ENCODE data around the gene RNF225. TPM values are rescaled to one million over a fixed set of nuclear protein-coding genes. Genes with fewer than 3 reads are reported as not detected.
"Not testable (repeated sequence)": the region's sequence is repeated elsewhere in the genome, so short reads cannot be mapped to it uniquely, and the experiment has no call there.

RNF225 gene
- total RNA-seq, result not detected
- not detected for polyA plus RNA-seq

- no peaks in the 10 kb centered on the region for H3K27me3 ChIP-seq
- peaks cover under 1 to 6% (median 6%) of the 10 kb centered on the region in 3 donors for H3K4me1 ChIP-seq
- intact Hi-C loops (cut with DNase I), result no loop called here
- peaks cover 4 to 28% (median 24%) of the 10 kb centered on the region in 3 donors for H3K36me3 ChIP-seq
- WGBS, 2 donors, result 32 to 35% methylated on average over 21 of the region's 21 CpGs
- no peak within 1 kb of the TSS for H3K27ac ChIP-seq
- ATAC-seq (peak; percentile 33 to 79 (median 58)), DNase-seq (peak in 4 of 6 donors; percentile 27 to 83 (median 60)), FAIRE-seq (no peak)
- no peaks in the 10 kb centered on the region for H3K9me3 ChIP-seq
- TF ChIP-seq CTCF (IDR thresholded peaks at IDR 0.05), result no peak
- no peak within 1 kb of the TSS for H3K4me3 ChIP-seq
These were observed at the start of gene RNF225 for GRCh38 chr19:58395220-58395978. Gene RNF225 (plus strand): TSS chr19:58395656. CDS start chr19:58396090, 434 bp downstream.

- H3K4me3 ChIP-seq, result peak overlapping the region; percentile 10 to 49 (median 40)
- no peaks in the 10 kb centered on the region for H3K4me1 ChIP-seq
- no peaks in the 10 kb centered on the region for H3K9me3 ChIP-seq
- peaks cover 0 to 13% (median 0%) of the 10 kb centered on the region in 4 donors for H3K27me3 ChIP-seq
- TF ChIP-seq CTCF (IDR thresholded peaks at IDR 0.05), result no peak
- peak; percentile 83 to 98 (median 94) for ATAC-seq
- peak in 4 of 6 donors; percentile 49 to 80 (median 64) for DNase-seq
- FAIRE-seq, result no peak
- 3 to 6% methylated on average over 58 to 82 of the region's 82 CpGs for WGBS, 2 donors
- peak overlapping the region in 3 of 4 donors; percentile 34 to 50 (median 38) for H3K27ac ChIP-seq
- no peaks in the 10 kb centered on the region for H3K36me3 ChIP-seq
- intact Hi-C loops (cut with DNase I), result no loop called here
These were observed 48.2 kb upstream of the RNF225 start for GRCh38 chr19:58346961-58347929.

DNA sequence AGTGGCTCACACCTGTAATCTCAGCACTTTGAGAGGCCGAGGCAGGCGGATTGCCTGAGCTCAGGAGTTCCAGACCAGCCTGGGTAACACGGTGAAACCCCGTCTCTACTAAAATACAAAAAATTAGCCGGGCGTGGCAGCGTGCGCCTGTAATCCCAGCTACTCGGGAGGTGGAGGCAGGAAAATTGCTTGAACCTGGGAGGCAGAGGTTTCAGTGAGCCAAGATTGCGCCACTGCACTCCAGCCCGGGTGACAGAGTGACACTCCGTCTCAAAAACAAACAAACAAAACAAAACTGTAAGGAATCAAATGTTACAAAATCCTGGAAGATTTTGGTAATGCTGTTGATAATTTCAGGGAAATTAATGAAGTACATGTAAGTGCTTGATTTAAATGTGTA is 47.4 kb upstream of the RNF225 start:
- H3K27ac ChIP-seq; intact Hi-C loops (cut with DNase I): not testable (repeated sequence)
- WGBS, 2 donors, result 9 to 21% methylated on average over 12 of the region's 12 CpGs

DNA sequence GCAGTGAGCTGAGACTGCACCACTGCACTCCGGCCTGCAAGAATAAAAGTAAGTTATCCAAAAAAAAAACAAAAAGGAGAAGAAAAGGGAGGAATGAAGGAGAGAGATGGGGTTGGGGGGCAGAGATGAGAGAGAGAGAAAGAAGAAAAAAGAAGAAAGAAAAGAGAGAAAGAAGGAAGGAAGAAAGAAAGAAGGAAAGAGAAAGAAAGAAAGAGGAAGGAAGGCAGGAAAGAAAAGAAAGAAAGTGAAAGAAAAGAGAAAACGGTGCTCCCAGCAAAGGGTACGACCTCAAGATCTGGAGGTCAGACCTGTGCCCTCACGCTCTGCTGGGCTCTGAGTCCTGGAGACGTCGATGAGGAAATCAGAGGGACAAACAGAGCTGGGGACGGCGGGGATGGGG is 45.9 kb upstream of the RNF225 start:
- H3K4me3 ChIP-seq, result no peak overlapping the region
- ATAC-seq, result no peak
- H3K36me3 ChIP-seq, result no peaks in the 10 kb centered on the region
- no peak for TF ChIP-seq CTCF (IDR thresholded peaks at IDR 0.05)
- H3K9me3 ChIP-seq, result no peaks in the 10 kb centered on the region
- no peak for FAIRE-seq
- 44 to 63% methylated on average over 8 of the region's 8 CpGs for WGBS, 2 donors
- H3K27me3 ChIP-seq, result peaks cover 0 to 13% (median 0%) of the 10 kb centered on the region in 4 donors
- no peak overlapping the region for H3K27ac ChIP-seq
- H3K4me1 ChIP-seq, result no peaks in the 10 kb centered on the region
- intact Hi-C loops (cut with DNase I), result no loop called here
- no peak for DNase-seq

More for the DNA sequence above, 47.4 kb upstream of the RNF225 start:
- FAIRE-seq, DNase-seq, ATAC-seq, H3K9me3 ChIP-seq, H3K4me1 ChIP-seq, H3K36me3 ChIP-seq: not testable (repeated sequence)
- Histone ChIP-seq H3K4me3 (peak overlapping the region in 3 of 4 donors; percentile 39 to 49 (median 41)), H3K27me3 (peaks cover 0 to 13% (median 0%) of the 10 kb centered on the region in 4 donors)

Data from pancreas (tissue), 10 donors.